ENCODE measurements around the gene NRXN3.

DNA sequence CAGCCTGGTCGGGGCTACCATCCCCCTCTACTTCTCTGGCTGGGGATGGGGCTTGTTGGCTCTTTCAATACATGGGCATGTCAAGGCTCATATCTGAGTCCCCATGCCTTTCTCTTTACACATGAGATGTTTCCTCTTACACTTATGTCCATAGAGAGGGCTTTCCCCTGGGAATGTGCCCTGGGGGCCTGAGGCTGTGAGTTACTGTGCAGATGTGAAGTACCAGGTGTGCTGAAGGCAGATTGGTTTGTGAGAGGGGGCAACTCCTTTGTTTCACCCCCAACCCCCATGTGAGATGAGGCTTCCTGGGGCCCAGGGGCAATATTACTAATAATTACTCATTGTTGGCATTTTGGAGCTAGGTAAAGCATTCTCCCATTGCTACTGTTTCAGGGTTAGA lies 32.8 kb downstream of the NRXN3 start:
- TF ChIP-seq RXRA (CRISPR knock-in tag; IDR thresholded peaks at IDR 0.05) (no peak), POLR2AphosphoS5 (IDR thresholded peaks at IDR 0.05; ENCODE audit: low read depth, low read length) (no peak)
- TF ChIP-seq, protein P1, sequence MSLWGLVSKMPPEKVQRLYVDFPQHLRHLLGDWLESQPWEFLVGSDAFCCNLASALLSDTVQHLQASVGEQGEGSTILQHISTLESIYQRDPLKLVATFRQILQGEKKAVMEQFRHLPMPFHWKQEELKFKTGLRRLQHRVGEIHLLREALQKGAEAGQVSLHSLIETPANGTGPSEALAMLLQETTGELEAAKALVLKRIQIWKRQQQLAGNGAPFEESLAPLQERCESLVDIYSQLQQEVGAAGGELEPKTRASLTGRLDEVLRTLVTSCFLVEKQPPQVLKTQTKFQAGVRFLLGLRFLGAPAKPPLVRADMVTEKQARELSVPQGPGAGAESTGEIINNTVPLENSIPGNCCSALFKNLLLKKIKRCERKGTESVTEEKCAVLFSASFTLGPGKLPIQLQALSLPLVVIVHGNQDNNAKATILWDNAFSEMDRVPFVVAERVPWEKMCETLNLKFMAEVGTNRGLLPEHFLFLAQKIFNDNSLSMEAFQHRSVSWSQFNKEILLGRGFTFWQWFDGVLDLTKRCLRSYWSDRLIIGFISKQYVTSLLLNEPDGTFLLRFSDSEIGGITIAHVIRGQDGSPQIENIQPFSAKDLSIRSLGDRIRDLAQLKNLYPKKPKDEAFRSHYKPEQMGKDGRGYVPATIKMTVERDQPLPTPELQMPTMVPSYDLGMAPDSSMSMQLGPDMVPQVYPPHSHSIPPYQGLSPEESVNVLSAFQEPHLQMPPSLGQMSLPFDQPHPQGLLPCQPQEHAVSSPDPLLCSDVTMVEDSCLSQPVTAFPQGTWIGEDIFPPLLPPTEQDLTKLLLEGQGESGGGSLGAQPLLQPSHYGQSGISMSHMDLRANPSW (CRISPR knock-in tag; IDR thresholded peaks at IDR 0.05; ENCODE audit: borderline replicate concordance): no peak

All from HepG2 (cell line).